ENCODE results near the gene ATRIP.
"Not testable (repeated sequence)": the region's sequence is repeated elsewhere in the genome, so short reads cannot be mapped to it uniquely, and the experiment has no call there.

Gene ATRIP

DNA sequence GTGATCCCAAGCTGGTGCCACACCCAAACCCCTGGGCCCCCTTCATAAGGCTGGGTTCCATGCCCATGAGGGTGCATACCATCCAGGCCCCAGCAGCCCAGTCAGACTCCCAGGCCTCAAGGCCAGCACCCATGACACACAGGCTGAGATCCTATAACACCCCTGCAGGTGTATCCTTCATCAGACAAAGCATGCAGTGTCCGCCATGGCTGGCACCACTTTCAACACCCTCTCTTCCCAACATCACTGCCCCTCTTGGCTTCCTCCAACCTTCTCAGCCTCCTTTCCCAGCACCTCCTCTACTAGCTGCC, 10.1 kb upstream of the ATRIP start:
- DNase-seq (ENCODE audit: low read depth in 2 of 2): no peak

DNA sequence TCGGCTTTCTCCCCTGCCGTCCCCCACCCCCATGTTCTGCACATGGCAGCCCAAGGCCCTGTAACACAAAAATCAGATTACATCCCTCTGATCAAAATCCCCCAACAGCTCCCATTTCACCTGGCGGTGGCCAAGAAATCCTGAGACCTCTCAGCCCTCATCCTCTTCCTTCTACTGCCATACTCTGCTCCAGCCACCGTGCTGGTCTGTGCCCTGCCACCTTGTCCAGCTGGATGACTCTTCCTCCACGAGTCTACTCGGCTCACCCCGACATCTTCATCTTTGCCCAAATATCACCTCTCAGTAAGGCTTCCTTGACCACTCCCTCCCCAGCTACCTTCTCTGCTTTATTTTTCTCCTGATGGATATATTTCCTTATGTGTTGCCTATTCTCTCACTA, 9.7 kb upstream of the ATRIP start:
- DNase-seq (ENCODE audit: low read depth in 2 of 2): no peak

DNA sequence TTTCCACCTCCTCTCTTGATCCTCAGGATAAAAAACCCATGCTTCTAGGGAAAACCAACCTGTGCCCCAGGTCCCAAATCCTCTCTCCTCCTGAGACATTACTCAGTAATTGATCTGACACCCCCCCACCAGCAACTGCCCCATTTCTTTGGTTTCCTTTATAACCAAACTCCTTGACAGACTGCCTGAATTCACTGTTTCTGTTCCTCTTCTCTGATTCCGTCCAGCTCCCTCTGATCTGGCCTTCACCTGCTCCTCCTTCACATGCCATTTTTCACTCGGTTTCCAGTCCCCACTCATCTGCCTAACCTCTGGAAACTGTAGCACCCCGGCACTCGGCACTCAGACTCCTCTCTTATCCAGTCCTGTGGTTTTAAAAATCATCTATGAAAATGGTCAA, 8.7 kb upstream of the ATRIP start:
- DNase-seq (ENCODE audit: low read depth in 2 of 2): no peak

DNA sequence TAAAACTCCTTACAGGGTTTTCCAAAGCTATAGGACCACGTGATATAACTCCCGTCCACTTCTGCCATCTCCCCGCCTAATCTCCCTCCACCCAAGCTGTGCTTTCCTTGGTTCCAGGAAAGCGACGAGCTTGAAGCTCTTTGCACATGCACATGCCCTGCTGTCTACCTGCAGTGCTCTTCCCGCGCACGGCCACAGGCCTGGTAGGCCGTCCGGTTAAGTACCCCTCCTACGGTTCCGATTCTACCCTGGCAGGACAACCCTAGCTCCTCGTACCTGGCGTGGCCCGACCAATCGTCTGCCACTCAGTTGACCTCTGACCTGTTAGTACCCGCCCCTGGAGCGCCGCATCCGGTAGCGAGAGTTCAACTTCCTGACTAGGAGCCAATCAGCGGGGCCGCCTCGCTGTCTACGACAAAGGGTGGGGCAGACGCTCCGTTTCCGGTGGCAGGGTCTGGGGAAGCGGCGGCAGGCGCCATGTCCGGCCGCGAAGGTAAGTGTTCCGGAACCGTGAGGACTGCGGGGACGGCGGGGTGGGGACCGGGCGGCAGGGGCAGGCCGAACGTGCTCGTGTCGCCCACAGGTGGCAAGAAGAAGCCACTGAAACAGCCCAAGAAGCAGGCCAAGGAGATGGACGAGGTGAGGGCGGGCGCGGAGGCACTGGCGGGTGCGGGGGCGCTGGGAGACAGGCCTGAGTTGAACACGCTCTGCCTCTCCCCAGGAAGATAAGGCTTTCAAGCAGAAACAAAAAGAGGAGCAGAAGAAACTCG, 6.5 kb upstream of the ATRIP start, which contains the start of the genes CCDC51 and TMA7:
CCDC51 (minus strand) TSS at position 300 of the 770 bp plus-strand sequence. CDS start 4,991 bp downstream, outside the sequence.
TMA7 (plus strand) TSS at position 438 of the 770 bp plus-strand sequence; CDS start at position 478, 40 bp downstream.
- DNase-seq (ENCODE audit: low read depth in 2 of 2): peak; percentile 98 to 99

DNA sequence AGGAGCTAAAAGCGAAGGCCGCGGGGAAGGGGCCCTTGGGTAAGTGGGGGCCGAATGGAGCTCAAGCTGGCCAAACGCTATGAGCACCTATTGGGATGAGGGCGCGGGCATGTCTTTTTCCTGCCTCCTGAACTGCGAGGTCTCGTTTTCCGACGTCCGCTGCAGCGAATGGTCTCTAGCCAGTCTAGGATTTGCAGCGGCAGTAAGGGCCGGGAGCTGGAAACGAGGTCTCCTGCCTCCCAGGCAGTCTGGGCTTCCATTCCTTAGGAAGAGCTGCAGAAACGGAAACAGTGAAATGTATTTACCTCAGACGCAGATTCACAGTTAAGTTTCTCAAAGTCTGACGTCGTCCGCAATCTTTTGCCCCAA, 6.0 kb upstream of the ATRIP start:
- DNase-seq (ENCODE audit: low read depth in 2 of 2): no peak

DNA sequence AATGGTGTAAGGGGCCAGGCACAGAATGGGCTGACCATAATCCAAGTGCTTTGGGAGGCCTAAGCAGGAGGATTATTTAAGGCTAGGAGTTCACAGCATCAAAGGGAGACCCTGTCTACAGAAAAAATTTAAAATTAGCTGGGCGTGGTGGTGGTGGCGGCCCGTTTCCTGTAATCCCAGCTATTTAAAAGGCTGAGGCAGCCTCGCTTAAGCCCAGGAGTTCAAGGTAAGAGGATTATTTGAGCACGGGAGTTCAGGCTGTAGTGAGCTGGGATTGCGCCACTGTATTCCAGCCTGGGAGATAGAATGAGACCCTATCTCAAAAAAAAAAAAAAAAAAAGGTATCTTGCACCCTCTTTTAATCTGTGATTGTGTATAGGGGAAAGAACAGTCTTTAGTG, 4.6 kb upstream of the ATRIP start:
- no peak for DNase-seq (ENCODE audit: low read depth in 2 of 2)

DNA sequence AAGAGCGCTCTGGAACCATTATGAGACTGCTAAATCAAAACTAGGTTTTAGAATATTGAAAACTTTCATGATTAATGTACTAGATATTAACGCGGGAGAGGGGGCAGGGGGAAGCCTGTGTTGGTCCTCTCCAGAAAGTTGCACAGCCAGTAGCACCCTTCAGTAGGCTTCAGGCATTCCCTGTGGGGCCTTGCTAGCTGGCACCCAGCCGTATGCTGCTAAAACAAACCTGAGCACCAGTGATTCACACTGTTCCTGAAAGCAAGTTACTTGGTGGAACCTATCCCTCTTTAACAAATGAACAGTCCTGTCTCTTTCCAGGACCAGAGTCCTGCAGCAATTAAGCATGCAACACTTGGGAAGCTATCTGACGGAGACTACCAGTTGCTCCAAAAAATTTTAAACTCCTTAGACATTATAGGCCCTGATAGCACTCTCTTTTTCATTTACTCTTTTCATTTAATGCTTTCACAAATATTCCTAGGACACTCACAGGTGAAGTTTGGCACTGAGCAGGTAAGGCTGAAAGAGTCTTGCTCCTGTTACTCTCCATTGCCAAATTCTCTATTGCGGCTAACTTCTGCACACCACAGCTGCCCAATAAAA, 1.2 kb upstream of the ATRIP start:
- DNase-seq (ENCODE audit: low read depth in 2 of 2): no peak

DNA sequence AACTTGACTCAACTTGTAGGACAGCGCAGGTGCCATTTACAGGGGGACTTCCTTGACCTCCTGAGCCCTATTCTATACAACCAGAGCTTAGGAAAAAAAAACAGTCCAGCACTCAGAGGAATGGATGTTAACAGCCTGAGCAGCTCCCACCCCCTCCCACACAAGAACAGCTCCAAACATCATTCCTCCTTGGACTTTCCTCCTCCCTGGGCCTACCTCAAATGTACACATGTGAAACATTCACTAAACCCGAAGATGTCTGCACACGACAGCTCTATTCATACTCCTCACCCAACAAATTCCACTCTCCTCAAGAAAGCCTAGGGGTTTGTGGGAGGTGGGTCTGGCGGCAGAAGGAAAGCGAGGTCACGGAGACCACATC, 503 bp upstream of the ATRIP start:
- no peak for DNase-seq (ENCODE audit: low read depth in 2 of 2)

DNA sequence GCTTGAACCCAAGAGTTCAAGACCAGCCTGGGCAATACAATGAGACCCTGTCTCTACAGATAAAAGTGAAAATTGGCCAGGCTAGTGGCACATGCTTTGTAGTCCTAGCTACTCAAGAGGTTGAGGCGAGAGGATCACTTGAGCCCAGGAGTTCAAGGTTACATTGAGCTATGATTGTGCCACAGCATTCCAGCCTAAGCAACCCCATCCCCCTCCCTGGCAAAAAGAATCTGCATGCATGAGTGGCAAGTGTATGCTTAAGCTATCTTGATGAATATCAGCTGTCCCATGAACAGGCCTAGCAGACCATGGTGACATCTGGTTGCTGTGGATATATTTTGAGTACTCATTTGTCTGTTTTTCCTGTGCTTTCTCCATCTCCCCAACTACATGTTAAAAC, 4.7 kb downstream of the ATRIP start:
- no peak for DNase-seq (ENCODE audit: low read depth in 2 of 2)

DNA sequence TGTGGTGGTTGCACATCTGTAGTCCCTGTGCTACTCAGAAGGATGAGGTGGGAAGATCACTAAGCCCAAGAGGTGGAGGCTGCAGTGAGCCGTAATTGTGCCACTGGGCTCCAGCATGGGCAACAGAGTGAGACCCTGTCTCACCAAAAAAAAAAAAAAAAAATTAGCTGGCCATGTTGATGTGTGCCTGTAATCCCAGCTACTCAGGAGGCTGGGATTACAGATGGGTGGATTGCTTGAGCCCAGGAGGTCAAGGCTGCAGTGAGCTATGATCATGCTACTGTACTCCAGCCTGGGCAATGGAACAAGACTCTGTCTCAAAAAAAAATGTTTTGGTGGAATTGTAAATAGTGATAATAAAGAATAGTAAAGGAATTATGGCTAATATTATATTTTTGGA, 9.9 kb downstream of the ATRIP start:
- DNase-seq (ENCODE audit: low read depth in 2 of 2): no peak

DNA sequence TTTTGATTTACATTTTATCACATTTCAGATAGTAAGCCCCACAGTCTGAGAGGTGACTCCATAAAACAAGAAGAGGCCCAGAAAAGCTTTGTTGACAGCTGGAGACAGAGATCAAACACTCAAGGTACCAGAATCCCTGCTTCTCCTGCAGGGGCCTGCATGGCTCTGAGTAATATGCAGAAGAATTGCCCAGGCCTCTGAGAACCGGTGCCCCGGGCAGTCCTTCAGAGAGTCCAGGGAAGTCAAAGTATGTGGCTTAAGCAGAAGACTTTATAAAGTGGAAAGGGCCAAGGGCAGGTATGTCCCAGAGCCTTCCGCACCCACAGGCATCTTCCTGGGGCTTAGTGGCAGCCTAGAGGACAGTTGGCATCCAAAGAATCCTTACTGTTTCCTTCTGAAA, 12.8 kb downstream of the ATRIP start:
- DNase-seq (ENCODE audit: low read depth in 2 of 2): no peak

DNA sequence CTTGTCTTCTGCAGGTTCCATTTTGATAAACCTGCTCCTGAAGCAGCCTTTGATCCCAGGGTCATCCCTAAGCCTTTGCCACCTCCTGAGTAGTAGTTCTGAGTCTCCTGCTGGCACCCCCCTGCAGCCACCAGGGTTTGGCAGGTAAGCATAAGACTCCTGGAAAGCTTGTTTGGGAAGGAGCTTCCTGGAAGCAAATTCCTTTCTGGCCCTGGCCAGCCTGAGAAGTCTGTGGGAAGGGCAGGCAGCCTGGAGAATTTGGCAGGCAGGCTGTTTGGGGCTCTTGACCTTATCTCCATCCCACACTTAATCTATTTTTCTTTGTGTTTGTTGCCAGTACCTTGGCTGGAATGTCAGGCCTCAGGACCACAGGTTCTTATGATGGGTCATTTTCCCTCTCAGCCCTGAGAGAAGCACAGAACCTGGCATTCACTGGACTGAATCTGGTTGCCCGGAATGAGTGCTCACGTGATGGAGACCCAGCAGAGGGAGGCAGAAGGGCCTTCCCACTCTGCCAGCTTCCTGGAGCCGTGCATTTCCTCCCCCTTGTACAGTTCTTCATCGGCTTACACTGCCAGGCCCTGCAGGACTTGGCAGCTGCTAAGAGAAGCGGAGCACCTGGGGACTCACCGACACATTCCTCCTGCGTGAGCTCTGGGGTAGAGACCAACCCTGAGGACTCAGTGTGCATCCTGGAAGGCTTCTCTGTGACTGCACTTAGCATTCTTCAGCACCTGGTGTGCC, 13.4 kb downstream of the ATRIP start:
- no peak for DNase-seq (ENCODE audit: low read depth in 2 of 2)

DNA sequence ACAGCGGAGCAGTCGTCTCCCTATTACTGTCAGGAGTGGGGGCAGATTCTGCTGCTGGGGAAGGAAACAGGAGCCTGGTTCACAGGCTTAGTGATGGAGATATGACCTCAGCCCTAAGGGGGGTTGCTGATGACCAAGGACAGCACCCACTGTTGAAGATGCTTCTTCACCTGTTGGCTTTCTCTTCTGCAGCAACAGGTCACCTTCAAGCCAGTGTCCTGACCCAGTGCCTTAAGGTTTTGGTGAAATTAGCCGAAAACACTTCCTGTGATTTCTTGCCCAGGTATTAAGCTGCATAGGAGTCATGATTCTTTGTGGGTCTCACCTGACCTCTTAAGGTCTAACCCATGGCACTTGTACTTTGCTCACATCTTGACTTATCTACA, 14.0 kb downstream of the ATRIP start:
- no peak for DNase-seq (ENCODE audit: low read depth in 2 of 2)

DNA sequence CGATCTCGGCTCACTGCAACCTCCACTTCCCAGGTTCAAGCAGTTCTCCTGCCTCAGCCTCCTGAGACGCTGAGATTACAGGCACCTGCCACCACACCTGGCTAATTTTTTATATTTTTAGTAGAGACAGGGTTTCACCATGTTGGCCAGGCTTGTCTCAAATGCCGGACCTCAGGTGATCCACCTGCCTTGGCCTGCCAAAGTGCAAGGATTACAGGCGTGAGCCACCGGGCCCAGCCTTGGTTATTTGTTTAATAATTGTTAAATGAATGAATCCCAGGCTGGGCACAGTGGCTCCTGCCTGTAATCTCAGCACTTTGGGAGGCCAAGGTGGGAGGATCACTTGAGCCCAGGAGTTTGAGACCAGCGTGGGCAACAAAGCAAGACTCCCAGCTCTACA, 15.2 kb downstream of the ATRIP start:
- not testable (repeated sequence) for DNase-seq (ENCODE audit: low read depth in 2 of 2)

DNA sequence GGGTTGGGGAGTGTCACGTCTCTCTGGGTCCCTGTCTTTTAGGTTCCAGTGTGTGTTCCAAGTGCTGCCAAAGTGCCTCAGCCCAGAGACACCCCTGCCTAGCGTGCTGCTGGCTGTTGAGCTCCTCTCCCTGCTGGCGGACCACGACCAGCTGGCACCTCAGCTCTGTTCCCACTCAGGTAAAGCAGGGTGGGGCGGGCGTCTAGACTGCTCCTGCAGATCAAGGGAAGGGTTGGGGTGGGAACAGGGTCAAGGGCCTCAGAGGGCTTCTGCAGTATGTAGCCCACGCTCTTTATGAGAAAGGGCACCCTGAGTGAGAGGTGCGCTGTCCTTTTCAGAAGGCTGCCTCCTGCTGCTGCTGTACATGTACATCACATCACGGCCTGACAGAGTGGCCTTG, 17.2 kb downstream of the ATRIP start:
- DNase-seq (ENCODE audit: low read depth in 2 of 2): no peak

DNA sequence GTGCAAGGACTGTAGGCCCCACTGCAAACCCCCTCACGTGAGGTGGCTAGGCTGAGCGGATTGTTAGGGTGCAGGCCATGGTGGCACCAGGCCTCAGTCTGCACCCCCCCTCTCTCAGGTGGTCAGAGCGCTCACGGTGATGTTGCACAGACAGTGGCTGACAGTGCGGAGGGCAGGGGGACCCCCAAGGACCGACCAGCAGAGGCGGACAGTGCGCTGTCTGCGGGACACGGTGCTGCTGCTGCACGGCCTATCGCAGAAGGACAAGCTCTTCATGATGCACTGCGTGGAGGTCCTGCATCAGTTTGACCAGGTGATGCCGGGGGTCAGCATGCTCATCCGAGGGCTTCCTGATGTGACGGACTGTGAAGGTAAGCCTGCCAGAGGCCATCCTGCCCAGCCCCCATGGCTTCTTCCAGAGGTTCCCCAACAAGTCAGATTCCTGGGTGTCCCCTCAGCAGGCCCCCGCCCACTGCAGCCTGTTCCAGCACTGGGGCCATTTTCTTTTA, 18.2 kb downstream of the ATRIP start:
- no peak for DNase-seq (ENCODE audit: low read depth in 2 of 2)

DNA sequence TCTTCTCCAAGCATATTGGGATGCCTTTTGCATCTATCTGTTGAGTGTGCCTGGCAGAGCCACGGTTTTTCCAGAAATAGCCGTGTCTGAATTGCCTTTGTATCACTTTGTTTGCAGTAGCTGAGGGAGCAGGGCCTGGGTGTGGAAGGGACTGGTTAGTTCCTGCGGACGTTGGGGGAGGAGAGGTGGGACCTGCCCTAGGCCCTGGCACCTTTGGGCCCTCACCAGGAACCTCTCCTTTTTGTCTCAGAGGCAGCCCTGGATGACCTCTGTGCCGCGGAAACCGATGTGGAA, 18.6 kb downstream of the ATRIP start:
- no peak for DNase-seq (ENCODE audit: low read depth in 2 of 2)

DNA sequence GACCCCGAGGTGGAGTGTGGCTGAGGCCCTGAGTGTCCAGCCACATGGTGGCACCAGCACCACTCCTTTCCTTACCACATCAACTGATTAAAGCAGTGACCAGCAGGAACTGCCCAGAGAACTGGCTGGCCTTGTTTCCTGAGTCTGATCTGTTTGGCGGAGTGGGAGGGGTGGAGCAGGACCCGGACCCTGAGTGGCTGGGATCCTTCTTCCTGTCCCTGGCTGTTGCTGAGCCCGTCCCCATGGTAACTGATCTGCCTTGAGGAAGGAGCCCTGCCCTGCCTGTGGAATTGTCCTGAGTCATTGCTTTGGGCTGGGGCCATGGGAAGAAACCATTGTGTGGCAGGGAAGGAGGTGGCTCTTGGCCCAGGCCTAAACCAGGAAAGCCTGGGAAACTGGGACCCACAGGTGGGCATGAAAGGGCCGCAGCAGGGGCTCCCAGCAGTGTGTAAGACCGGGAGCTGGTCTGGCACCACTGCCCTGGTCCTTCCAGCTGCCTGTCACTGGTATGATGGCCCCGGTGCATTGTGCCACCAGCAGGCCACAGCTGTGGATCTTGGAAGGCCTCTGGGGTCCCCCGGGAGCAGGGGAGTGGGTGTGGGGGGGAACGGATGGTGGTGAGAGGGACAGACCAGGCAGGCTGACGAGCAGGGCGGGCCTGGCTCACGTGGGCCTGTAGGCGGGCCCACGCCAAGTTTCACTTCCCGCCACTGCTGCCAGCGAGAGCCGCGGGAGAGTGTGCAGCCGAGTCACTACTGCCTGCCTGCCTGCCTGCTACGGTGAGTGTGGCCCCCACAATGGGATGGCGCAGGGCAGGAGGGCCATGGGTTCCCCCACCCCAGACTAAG, 19.2 kb downstream of the ATRIP start:
- DNase-seq (ENCODE audit: low read depth in 2 of 2): peak; percentile 75 to 78

DNA sequence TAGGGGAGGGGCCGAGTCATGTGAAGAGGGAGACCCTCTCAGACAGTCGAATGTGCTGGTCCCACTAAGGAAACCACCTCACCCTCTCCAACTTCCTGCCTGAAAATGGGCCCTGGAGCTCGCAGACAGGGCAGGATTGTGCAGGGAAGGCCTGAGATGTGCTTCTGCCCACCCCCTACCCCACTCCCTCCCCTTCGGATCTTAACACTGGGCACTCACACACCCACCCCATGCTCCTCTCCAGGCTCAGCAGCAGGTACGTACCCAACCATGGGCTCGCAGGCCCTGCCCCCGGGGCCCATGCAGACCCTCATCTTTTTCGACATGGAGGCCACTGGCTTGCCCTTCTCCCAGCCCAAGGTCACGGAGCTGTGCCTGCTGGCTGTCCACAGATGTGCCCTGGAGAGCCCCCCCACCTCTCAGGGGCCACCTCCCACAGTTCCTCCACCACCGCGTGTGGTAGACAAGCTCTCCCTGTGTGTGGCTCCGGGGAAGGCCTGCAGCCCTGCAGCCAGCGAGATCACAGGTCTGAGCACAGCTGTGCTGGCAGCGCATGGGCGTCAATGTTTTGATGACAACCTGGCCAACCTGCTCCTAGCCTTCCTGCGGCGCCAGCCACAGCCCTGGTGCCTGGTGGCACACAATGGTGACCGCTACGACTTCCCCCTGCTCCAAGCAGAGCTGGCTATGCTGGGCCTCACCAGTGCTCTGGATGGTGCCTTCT, 20.0 kb downstream of the ATRIP start:
- DNase-seq (ENCODE audit: low read depth in 2 of 2): no peak

DNA sequence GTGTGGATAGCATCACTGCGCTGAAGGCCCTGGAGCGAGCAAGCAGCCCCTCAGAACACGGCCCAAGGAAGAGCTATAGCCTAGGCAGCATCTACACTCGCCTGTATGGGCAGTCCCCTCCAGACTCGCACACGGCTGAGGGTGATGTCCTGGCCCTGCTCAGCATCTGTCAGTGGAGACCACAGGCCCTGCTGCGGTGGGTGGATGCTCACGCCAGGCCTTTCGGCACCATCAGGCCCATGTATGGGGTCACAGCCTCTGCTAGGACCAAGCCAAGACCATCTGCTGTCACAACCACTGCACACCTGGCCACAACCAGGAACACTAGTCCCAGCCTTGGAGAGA, 20.5 kb downstream of the ATRIP start:
- DNase-seq (ENCODE audit: low read depth in 2 of 2): no peak

DNA sequence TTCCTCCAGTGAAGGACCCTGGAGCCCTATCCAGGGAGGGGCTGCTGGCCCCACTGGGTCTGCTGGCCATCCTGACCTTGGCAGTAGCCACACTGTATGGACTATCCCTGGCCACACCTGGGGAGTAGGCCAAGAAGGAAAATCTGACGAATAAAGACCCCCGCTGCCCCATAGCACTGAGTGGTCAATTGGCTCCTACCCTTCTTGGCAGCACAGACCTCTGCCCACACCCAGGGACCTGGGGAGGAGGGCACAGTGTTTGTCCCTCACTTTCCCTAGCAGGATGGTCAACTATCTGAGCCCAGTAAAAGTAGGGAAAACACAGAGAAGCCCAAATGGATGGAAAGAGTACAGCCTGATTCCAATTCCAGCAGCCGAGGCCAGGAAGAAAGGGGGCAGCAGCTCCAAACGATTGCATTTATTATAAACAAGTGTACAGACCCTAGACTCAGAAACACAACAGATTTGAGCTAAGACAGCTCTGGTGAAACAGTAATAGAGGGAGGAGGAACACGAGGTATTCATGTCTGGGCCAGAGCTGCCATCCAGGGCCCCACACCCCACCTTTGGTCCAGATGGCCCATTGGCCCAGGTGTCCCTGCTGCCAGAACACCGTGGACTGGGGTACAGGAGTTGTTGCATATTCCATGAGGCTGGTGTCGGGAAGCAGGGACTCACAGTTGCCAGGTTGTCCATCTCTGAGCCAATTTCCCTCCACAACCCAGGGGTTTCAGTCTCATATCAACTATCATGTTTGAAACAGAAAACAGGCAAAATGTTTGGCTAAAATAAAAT, 21.1 kb downstream of the ATRIP start:
- no peak for DNase-seq (ENCODE audit: low read depth in 2 of 2)
